ENCODE measurements around the gene ATP6V0B.

- no peak for TF ChIP-seq CTCF (IDR thresholded peaks at IDR 0.05)
- TF ChIP-seq POLR2A (IDR thresholded peaks at IDR 0.05; ENCODE audit: low read depth) = no peak
- TF ChIP-seq POLR2AphosphoS5 (IDR thresholded peaks at IDR 0.05) = no peak
- no peak for TF ChIP-seq EP300 (IDR thresholded peaks at IDR 0.05)
Measured at GRCh38 chr1:43985984-43986595, 11.3 kb downstream of the ATP6V0B start.

Data from esophagus muscularis mucosa (tissue), 4 donors.